ENCODE results near the gene NACA. TPM values are rescaled to one million over a fixed set of nuclear protein-coding genes. Genes with fewer than 3 reads are reported as not detected.

NACA gene
- total and polyA plus RNA-seq, 2 experiments from 2014 or later: 1,081 to 2,495 TPM

DNA sequence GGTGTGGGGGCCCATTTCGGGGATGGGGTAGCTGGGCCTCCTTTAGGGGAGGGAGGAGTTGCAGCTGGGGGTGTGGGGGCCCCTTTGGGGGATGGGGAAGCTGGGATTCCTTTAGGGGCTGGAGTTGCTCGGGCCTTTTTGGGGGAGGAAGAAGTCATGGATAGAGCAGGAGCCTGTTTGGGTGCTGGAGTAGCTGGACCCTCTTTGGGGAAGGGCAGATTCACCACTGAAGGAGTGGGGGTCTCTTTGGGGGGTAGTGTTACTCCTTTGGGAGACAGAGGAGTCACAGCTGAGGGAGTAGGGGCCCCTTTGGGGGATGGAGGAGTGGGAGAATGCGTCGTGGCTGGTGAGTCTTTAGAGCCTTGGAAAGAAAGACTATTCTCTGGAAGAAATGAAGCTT lies 6.5 kb downstream of the NACA start (continued):
- TF ChIP-seq ETS1 (IDR thresholded peaks at IDR 0.05): no peak
- no peak for TF ChIP-seq EZH2 (IDR thresholded peaks at IDR 0.05; ENCODE audit: low read depth, unreplicated experiment)
- no peak for TF ChIP-seq ZNF114 (CRISPR knock-in tag; IDR thresholded peaks at IDR 0.05)
- no peak for TF ChIP-seq CTCF (conservative IDR thresholded peaks at IDR 0.05; ENCODE audit: low read depth in 2 of 2)

DNA sequence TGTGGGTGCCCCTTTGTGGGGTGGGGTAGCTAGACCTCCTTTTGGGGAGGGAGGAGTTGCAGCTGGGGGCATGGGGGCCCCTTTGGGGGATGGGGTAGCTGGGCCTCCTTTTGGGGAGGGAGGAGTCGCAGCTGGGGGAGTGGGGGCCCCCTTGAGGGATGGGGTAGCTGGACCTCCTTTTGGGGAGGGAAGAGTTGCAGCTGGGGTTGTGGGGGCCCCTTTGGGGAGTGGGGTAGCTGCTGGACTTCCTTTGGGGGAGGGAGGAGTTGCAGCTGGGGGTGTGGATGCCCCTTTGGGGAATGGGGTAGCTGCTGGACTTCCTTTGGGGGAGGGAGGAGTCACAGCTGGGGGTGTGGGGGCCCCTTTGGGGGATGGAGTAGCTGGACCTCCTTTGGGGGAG lies 7.0 kb downstream of the NACA start:
- Histone ChIP-seq H3K27ac (ENCODE audit: low read depth) (no peak overlapping the region), H3K9me2 (ENCODE audit: insufficient read depth) (peaks cover 5% of the 10 kb centered on the region; the same call in 1 of the 2 replicates), H3K36me3 (ENCODE audit: insufficient read depth) (peaks cover 63% of the 10 kb centered on the region), H3K4me1 (ENCODE audit: insufficient read depth) (peaks cover 48% of the 10 kb centered on the region), H4K20me1 (replicated peaks; ENCODE audit: insufficient read depth) (peaks cover 78% of the 10 kb centered on the region), H3K79me2 (replicated peaks; ENCODE audit: insufficient read depth) (peaks cover 79% of the 10 kb centered on the region), H2AFZ (no peak overlapping the region), H3K27me3 (ENCODE audit: insufficient read depth) (no peaks in the 10 kb centered on the region), H3K4me2 (no peak overlapping the region), H3F3A (replicated peaks; ENCODE audit: low read depth) (peaks cover 31% of the 10 kb centered on the region), H3K4me3 (no peak overlapping the region)
- peaks cover 64% of the 10 kb centered on the region for H3K4me1 Mint-ChIP-seq
- no peak for ATAC-seq
- no peak overlapping the region for H3K4me3 Mint-ChIP-seq
- peaks cover 15% of the 10 kb centered on the region for H3K27me3 Mint-ChIP-seq (ENCODE audit: insufficient read depth, low read depth, poor library complexity)
- no peak for DNase-seq (ENCODE audit: low spot score)
- H3K9me3 Mint-ChIP-seq: no peaks in the 10 kb centered on the region; the same call in 2 of the 3 replicates
- peaks cover 86% of the 10 kb centered on the region for H3K36me3 Mint-ChIP-seq (ENCODE audit: low read depth)
- no peak overlapping the region for H3K27ac Mint-ChIP-seq
- TF ChIP-seq STAT1 (IDR thresholded peaks at IDR 0.05; ENCODE audit: unreplicated experiment) (no peak), CTCF (conservative IDR thresholded peaks at IDR 0.05; ENCODE audit: low read depth in 2 of 2) (no peak), CREB1 (CRISPR knock-in tag; IDR thresholded peaks at IDR 0.05; ENCODE audit: low read depth) (no peak), EZH2 (IDR thresholded peaks at IDR 0.05; ENCODE audit: low read depth, unreplicated experiment) (no peak), ZNF331 (CRISPR knock-in tag; IDR thresholded peaks at IDR 0.05; ENCODE audit: low read depth) (no peak), EZH2phosphoT487 (IDR thresholded peaks at IDR 0.05; ENCODE audit: unreplicated experiment) (no peak)
- TF ChIP-seq, protein P1, sequence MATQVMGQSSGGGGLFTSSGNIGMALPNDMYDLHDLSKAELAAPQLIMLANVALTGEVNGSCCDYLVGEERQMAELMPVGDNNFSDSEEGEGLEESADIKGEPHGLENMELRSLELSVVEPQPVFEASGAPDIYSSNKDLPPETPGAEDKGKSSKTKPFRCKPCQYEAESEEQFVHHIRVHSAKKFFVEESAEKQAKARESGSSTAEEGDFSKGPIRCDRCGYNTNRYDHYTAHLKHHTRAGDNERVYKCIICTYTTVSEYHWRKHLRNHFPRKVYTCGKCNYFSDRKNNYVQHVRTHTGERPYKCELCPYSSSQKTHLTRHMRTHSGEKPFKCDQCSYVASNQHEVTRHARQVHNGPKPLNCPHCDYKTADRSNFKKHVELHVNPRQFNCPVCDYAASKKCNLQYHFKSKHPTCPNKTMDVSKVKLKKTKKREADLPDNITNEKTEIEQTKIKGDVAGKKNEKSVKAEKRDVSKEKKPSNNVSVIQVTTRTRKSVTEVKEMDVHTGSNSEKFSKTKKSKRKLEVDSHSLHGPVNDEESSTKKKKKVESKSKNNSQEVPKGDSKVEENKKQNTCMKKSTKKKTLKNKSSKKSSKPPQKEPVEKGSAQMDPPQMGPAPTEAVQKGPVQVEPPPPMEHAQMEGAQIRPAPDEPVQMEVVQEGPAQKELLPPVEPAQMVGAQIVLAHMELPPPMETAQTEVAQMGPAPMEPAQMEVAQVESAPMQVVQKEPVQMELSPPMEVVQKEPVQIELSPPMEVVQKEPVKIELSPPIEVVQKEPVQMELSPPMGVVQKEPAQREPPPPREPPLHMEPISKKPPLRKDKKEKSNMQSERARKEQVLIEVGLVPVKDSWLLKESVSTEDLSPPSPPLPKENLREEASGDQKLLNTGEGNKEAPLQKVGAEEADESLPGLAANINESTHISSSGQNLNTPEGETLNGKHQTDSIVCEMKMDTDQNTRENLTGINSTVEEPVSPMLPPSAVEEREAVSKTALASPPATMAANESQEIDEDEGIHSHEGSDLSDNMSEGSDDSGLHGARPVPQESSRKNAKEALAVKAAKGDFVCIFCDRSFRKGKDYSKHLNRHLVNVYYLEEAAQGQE (IDR thresholded peaks at IDR 0.05; ENCODE audit: unreplicated experiment): no peak
- TF ChIP-seq, protein P2, sequence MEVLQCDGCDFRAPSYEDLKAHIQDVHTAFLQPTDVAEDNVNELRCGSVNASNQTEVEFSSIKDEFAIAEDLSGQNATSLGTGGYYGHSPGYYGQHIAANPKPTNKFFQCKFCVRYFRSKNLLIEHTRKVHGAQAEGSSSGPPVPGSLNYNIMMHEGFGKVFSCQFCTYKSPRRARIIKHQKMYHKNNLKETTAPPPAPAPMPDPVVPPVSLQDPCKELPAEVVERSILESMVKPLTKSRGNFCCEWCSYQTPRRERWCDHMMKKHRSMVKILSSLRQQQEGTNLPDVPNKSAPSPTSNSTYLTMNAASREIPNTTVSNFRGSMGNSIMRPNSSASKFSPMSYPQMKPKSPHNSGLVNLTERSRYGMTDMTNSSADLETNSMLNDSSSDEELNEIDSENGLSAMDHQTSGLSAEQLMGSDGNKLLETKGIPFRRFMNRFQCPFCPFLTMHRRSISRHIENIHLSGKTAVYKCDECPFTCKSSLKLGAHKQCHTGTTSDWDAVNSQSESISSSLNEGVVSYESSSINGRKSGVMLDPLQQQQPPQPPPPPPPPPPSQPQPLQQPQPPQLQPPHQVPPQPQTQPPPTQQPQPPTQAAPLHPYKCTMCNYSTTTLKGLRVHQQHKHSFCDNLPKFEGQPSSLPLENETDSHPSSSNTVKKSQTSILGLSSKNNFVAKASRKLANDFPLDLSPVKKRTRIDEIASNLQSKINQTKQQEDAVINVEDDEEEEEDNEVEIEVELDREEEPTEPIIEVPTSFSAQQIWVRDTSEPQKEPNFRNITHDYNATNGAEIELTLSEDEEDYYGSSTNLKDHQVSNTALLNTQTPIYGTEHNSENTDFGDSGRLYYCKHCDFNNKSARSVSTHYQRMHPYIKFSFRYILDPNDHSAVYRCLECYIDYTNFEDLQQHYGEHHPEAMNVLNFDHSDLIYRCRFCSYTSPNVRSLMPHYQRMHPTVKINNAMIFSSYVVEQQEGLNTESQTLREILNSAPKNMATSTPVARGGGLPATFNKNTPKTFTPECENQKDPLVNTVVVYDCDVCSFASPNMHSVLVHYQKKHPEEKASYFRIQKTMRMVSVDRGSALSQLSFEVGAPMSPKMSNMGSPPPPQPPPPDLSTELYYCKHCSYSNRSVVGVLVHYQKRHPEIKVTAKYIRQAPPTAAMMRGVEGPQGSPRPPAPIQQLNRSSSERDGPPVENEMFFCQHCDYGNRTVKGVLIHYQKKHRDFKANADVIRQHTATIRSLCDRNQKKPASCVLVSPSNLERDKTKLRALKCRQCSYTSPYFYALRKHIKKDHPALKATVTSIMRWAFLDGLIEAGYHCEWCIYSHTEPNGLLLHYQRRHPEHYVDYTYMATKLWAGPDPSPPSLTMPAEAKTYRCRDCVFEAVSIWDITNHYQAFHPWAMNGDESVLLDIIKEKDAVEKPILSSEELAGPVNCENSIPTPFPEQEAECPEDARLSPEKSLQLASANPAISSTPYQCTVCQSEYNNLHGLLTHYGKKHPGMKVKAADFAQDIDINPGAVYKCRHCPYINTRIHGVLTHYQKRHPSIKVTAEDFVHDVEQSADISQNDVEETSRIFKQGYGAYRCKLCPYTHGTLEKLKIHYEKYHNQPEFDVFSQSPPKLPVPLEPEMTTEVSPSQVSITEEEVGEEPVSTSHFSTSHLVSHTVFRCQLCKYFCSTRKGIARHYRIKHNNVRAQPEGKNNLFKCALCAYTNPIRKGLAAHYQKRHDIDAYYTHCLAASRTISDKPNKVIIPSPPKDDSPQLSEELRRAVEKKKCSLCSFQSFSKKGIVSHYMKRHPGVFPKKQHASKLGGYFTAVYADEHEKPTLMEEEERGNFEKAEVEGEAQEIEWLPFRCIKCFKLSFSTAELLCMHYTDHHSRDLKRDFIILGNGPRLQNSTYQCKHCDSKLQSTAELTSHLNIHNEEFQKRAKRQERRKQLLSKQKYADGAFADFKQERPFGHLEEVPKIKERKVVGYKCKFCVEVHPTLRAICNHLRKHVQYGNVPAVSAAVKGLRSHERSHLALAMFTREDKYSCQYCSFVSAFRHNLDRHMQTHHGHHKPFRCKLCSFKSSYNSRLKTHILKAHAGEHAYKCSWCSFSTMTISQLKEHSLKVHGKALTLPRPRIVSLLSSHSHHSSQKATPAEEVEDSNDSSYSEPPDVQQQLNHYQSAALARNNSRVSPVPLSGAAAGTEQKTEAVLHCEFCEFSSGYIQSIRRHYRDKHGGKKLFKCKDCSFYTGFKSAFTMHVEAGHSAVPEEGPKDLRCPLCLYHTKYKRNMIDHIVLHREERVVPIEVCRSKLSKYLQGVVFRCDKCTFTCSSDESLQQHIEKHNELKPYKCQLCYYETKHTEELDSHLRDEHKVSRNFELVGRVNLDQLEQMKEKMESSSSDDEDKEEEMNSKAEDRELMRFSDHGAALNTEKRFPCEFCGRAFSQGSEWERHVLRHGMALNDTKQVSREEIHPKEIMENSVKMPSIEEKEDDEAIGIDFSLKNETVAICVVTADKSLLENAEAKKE (CRISPR knock-in tag; IDR thresholded peaks at IDR 0.05): no peak
